AG08396 (cell line): ENCODE data around the gene FRY.

Experiments
- DNase-seq: peaks from one replicate; pipeline ENCODE4 v3.0.0; 2012; ENCODE audit warnings: low spot score, mixed read lengths

The FRY gene

DNA sequence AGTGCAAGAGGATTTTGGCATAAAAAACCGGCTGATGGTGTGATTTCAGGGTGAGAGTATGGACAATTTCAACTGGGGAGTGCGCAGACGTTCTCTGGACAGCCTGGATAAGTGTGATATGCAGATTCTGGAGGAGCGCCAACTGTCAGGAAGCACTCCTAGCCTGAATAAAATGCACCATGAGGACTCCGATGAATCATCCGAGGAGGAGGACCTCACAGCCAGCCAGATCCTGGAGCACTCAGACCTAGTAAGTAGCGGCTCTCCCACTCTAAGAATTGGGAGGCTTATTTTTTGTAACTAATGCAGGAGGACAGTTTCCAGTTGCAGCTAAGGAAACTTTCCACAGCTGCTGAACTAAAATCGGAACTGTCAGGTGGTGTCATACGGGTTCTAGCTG is 230.0 kb downstream of the FRY start:
- peak; percentile 64 for DNase-seq

DNA sequence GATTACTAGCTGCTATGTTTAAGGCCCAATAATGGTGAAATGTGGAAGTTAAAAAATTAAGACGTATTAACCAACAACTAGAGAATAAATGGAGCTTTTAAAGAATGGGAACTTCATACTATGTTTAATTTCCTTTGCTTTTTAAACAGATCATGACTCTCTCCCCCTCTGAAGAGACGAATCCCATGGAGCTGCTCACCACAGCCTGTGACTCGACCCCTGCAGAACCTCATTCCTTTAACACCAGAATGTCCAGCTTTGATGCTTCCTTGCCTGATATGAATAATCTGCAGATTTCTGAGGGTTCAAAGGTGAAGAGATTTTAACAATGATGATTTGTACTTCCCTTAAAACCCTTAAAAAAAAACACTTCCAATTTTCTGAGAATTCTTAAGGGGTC is 230.6 kb downstream of the FRY start:
- peak; percentile 27 for DNase-seq

DNA sequence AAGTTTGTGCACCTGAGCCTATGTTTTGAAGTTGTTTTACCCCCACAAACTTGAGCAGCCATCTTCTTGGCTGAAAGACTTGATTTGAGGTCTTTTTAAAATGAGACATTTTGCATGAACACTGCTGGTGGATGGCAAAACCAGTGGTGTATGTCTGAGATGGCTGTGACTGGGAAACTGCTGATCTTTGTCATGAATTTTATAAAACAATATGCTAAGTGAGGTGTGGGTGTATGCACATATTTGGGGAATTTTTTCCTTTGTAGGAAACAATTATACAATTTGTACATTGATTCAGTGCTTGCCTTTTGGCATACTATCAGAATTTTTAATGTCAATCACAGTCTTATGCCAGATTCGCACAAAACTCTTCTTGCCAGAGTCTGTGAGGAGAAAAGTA is 231.0 kb downstream of the FRY start:
- DNase-seq: no peak

DNA sequence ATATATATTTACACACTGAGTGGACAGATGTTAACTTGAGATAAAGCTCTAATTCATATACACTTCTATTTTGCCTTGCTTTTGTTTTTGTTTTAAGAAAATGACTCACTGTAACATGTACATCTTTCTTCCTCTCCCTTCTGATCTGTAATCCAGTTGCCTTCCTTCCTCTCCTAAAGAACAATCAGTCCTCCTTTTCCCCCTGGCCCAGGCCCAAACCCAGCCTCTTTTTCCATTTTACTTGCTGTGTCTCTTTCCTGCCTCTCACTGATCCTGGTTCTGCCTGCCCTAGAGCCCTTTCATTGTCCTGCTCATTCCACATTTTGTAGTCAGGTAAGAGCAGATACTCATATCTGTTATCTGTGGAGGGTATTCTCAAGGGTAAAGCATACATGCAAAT is 232.8 kb downstream of the FRY start:
- DNase-seq: no peak

DNA sequence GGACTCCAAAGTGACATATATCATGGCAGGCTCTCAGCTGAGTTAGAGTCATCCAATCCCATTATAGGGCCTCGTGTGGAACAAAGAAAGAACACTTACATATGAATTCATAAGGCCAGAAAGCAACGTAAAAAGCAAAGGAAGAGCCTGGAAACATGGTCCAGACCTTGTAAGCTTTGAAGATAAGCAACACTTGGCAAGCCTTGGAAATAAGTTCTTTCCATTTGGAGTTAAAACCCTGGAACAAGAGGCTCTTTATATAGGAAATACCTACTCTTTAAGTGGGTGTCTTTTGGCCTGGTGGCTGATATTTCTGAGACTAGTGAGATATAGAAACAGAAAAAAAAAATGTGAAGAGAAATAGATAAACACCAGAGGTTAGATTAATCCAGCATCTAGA is 234.2 kb downstream of the FRY start:
- DNase-seq: no peak

DNA sequence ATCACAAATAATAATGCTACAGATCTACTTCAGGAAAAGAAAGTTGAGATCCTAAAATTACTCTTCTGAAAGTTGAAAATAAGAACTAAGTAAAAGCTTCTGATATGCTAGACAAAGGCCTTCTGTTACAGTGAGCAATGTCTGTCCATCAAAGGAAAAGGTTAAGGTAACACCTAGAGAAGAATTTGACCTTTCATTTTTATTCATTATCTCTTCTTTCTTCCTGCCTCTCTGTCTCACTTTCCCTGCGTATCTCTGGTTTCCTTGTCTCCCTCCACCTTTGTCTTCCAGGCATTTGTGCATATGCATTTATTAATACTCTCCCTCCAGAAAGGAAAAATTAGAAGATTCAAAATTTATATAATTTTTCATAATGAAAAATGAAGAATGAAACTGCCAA is 234.6 kb downstream of the FRY start:
- DNase-seq: no peak

DNA sequence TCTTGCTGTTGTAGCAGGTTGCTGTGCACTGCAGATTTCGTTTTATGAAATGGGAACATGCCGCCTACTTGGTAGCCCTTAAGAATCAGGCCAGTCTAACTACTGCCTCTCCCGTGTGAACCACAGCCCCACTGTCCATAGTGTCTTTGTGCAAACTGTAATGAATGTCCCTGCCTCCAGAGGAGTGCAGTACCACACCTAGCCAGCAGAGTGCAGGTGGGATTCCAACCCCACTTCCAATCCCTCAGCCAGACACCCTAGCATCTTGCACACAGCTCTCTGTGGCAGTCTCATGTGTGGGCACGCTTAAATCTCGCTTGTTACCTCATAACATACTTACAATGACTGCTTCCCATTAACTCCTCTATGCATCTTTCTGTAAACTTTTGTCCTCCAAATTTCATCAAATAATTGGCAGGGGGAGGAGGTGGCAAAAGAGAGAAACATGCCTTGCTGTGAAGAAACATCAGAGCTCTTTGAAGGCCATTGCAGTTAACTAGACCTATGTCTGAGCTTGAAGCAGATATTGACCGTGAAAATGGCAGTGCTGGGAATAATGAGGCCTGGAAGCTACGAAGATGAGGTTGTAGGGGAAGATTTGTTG is 236.4 kb downstream of the FRY start:
- no peak for DNase-seq

DNA sequence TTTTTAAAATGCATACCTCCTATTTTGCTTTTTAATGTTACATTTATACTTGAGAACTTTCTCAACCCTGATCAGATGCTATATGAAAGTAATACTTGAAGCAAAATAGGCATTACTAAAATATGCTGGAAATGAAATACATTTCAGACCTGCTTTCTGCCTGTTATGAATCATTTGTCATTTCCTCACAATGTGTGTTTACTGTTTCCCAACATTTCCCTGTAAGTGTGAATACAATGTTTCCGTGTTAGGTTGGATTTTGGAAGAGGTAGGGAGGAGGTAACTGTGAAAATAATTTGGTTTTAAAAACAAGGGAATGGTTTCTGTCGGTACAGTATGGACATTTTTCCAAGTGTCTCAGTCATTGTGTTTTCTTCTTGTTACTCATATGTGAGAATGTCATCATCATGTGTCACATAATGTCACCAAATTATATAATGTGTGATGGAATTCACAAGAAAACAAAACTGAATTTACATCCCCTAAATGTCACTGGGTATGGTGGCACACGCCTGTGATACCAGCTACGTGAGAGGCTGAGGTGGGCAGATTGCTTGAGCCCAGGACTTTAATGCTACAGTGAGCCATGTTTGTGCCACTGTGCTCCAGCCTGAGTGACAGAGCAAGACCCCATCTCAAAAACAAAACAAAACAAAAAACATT is 240.6 kb downstream of the FRY start:
- DNase-seq: no peak

DNA sequence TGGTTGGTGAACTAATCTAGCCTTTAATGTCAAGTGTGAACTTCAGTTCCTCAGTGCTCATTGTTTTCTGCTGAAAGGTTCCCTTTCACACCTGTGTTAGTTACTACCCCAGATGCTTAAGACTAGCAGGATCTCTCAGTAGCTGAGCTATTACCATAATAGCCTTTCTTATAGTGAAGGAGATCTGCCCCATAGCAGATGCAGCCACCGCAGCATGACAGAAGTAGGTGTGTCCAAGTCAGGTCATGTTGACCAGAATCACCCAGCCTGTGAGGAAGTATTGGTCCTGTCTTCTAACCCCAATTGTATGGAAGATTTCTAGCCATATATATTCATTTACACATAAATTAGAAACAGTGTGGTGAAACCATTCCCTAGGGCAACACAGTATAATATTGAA is 246.3 kb downstream of the FRY start:
- no peak for DNase-seq

DNA sequence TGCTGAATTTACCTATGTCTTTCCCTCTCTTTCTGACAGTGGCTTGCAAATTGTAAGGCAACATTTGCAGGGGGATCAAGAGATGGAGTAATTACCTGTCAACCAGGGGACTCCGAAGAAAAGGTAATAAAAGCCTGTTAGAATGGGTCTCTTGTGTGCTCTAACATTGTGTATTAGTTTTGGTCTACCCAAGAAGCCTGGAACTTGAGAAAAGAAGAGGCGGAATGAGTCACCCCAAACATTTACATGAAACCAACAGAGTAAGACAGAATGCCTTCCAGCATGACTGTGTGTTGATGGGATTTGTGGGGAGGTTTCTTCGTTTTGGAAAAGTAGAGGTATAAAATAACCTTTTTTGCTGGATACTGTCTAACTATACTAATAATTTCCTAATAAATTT is 246.9 kb downstream of the FRY start:
- peak; percentile 54 for DNase-seq

DNA sequence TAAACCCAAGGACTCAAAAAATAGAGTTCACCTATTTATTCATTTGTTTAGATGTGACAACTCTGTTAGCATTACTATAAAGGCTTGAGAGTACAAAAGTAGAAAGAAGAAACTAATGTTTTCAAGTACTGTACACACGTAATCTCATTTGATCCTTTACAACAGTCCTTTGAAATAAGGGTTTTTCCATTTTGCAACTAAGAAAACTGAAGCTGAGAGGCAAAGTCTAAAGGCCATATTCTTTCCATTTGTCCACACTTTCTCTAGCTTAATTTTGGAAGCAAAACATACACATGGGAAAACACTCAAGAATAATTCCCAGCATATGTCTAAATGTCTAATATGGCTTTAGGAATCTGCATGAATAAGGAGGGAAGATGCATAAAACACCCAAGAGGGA is 249.5 kb downstream of the FRY start:
- DNase-seq: no peak

DNA sequence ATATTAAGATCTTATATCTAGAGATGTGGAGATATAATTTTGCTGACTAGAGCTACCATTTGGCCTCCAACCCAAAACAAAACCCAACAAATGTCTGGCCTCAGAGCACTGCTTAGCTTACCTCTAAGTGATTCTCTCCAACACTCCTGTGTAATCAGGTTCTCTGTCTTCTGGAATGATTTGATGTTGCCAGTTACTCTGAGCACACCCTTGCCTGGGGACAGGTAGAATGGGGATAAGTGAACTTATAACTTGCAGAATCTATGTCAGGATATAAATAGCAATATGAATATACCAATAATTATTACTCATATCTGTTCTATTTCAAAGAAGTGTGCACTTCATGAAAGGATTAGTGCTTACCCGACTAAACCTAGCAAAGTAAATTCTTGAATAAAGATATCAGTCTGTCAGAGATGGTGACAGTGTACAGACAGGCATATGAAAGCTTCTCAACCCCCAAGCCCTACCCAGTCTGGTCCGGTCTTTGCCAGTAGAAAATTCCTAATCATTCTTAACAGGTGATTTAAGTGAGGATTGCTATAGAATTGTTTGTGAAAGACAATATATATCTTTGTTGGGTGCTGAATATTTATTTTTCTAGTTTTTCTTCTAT is 250.6 kb downstream of the FRY start:
- no peak for DNase-seq

DNA sequence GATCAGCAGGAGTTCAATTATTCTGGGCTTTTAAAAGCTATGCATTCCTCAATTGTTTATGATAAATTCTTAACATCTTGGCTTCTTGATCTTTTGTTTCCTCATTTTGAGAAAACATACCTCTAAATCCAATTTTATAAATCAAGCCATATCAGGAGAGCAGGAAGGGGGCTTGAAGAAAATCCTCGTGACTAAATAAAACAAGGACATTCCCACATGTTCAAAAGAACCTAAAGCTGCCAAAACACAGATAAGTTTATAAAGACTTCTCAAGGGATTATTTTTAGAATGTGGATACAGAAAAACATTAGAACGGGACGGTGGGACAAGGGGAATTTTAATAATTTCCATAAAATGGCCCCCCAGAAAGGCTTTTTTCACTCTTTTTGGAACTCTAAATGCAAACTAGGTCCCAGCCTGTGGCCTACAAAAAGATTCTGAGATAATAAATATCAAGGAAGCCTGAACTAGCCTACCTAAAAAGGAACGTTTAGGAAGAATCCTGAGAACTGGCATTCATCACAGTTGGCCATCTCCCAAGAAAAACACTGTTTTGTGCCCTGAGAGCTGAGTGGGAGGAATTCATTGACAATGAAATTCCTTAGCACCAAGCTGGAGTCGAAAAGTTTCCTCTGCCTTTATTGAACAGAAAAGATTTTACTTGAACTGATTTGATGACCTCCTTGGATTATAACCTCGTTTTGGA is 253.5 kb downstream of the FRY start:
- peak; percentile 58 for DNase-seq

DNA sequence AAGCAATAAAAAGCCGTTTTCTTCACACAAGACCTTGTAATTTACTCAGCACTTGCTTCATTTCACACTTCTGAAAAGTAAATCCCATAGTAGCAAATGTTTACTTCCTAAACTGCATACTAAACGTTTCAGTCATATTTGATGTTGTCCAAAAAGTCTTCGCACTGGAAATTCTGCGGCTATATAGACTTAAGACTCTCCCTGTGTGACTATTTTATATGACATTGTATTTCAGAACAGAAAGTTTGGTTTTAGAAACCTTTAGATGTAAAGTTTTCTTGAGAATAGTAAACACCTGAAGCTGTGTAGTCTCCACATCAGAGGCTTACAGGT is 254.0 kb downstream of the FRY start:
- DNase-seq: no peak

DNA sequence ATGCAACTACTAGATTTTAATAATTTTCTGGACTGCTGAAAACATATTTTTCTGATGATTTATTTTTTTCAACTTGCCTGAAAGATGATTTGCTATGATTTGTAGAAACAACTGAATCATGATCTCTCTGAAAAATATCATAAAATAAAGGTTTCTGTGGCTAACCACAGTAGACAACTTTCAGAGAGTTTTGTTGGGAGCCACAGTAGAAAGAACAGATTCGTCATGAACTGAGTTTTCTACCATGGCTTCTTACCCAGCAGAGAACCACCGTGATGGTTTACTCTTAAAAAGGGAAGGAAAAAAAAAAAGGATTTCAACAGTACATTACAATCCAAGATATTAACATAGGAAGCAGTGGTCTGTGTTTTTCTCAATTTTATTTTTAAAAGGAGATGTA is 265.6 kb downstream of the FRY start:
- no peak for DNase-seq

DNA sequence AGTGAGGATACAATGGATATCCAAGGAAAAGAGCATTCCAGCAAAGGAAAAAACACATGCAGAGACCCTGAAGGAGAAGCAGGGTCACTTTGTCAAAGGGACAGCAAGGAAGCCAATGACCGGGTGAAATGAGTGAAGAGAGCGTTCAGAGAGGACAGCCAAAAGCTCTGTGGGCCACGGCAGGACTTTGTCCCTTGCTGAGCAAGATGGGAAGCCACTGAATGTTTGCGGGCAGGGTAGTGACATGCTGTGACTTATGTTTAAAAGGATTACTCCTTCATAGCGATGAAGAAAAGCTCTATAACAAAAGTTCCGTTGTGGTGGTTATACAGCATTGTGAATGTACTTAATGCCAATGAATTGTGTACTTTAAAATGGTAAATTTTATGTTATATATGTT is 267.1 kb downstream of the FRY start:
- no peak for DNase-seq

DNA sequence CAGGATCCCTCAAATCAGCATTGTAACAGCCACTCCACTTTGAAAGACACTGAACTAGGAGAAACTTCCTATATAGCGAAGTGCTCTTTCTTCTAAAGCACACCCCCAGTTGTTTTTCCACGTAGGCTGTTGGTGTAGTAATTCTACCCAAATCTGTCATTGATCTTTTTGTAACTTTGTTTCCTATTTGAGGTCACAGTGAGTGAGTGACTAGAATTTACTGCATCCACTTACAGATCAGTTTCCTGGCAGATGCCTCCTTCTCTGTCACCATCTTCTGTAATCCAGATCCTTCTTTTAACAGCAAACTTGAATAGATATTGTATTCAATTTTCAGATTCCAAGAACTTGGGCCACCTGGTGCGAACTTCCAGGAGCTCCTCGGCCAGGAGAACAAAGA is 268.3 kb downstream of the FRY start:
- no peak for DNase-seq

DNA sequence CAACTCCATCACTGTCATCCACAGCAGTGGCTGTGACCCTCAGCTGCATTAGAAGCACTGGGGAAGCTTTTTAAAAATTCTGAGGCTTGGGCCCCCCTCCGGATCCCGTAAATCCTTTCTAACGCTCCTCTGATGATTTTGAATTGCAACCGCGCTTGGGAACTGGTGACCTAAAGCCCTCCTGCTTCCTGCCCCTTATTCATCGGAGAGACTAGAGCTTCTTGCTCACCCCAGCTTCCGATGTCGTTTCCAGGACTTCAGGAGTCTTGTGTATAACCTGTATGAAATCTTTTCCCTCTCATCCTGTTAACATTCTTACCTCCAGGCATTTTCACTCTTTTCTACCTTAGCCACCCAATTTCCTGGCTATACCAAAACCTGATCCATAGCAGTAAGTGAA is 268.8 kb downstream of the FRY start:
- no peak for DNase-seq

DNA sequence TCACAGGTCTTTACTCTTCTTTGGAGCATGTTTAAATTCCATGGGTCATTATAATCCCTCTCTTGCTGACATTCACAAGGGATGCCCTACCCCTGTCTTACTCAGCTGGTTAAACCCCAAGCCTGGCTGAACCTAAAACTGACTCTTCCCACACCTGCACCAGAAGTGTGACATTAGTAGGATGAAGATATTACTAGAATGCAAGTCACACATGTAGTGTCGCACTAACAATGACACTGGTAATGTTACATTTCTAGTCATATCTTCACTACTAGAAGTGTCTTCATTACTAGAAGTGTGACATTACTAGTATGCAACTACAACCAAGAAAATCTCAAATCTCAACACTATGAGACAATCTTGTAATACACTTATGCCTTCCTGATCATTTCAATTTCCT is 269.3 kb downstream of the FRY start:
- DNase-seq: no peak

DNA sequence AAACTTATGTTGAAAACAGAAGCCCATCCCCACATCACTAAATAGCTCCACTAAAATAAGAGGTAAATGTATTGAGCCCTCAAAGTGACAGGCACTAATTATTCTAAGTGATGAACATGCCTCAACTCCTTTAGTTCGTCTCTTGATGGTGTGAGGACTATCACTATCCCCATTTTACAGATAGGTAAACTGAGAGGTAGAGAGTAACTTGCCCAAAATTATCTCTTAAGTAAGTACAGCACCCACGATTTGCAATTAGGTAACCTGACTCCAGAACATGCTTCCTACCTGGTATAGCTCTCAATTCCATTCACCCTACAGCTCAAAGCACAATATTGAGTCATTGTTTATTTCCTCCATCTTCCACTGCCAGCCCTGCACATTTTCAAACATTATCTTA is 270.9 kb downstream of the FRY start:
- DNase-seq: no peak

DNA sequence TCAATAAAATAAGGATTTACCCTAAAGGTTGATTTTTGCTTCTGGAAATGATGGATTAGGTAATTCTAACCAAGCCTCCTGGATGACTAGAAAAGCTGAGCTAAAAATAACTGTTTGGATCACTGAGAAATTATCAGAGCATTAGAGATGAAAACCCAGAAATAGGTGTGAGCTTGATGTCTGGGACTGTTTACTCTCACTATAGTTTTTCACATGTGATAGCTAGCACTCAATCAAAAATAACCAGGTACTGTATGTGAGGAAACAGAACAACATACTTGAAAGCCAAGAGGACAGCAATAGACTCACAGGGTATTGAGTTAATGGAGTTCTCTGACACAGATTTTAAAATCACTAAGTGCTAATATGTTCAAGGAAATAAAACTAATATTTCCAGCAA is 274.1 kb downstream of the FRY start:
- no peak for DNase-seq

DNA sequence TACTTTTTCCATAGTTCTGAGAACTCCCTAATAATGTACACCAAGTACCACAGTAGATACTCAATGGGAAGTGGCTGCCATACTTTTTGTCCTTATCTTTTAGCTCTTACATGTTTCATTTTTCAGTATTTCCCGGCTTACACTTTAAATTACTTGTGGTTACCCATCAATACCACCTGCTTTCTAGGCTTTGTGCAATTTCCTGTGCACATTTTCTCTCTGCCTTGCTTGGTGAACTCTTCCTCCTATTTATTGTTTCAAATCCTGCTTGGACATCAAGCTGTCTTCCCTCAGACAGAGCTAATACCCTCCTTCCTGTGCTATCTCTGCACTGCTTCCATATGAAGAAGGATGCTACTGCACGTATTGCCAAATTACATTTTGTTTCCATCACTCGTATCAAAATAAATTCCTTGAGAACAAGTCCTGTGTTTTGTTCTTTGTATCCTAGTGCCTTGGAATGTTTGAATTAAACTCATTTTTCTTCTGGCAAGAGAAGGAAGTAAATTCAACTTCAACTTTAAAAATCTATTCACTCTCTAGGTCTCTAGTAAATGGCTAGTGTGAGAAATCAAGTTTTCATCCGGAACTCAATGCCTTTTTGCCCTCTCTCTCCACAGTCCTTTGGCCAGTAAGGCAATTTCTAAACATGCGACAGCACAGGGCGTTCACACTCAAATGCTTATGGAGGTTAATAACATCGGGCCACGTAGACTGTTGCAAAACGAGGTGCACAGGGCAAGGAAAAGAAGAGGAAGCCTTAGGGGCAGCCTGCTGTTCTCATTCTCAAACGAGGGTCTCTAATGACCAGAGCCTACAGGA is 277.9 kb downstream of the FRY start:
- no peak for DNase-seq
